ENCODE results near the gene UBAC2.
"Not testable (repeated sequence)": the region's sequence is repeated elsewhere in the genome, so short reads cannot be mapped to it uniquely, and the experiment has no call there.

Gene UBAC2

DNA sequence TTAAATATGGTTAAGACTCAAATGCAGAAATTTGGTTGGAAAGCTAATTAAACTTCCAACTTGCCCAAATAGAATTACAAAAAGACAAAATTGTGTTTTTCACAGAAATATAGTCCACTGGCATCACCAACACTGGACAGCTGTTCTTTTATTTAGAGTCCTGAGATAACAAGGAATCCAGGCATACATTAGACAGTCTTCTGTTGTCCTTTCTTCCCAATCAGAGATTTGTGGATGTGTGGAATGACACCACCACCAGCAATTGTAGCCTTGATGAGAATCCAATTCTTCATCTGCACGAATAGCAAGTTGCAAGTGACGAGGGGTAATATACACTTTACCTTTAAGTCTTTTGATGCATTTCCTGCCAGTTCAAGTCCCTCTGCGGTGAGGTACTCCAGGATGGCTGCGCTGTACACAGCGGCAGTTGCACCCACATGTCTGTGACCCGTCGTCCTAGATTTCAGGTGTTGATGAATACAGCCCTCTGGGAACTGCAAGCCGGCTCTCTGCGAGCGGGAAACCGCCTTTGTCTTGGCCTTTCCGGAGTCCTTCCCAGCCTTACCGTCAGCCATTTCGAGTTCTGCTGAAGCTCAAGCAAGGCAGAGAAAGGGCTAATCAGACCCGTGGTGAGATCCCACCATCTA is 14.7 kb downstream of the UBAC2 start:
- no peak for DNase-seq

GRCh38 chr13:99217461-99218110 is 16.9 kb downstream of the UBAC2 start:
- DNase-seq: no peak

GRCh38 chr13:99218126-99218525 is 17.5 kb downstream of the UBAC2 start:
- DNase-seq: no peak

- DNase-seq: no peak
These were observed 17.9 kb downstream of the UBAC2 start for GRCh38 chr13:99218545-99218944.

DNA sequence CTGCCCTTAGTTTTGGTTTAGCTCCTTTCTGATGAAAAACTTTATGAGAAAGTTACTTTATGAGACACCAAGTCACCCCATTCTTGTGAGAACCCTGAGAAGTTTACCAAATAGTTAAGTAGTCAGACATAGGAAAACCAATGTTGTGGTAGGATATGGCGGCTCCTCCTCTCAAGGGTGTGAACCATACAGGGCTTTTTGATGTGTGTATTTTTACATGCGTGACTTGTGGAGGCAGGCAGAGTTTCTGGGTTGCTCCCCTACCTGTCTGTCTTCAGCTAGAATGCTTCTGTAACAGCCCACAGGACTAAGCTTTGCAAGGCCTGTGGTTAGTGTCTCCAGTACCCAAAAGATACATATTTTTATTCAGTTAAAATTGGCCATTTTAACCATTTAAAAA is 18.3 kb downstream of the UBAC2 start:
- no peak for DNase-seq

- DNase-seq: no peak
These were observed 19.7 kb downstream of the UBAC2 start for GRCh38 chr13:99220199-99220935.

DNA sequence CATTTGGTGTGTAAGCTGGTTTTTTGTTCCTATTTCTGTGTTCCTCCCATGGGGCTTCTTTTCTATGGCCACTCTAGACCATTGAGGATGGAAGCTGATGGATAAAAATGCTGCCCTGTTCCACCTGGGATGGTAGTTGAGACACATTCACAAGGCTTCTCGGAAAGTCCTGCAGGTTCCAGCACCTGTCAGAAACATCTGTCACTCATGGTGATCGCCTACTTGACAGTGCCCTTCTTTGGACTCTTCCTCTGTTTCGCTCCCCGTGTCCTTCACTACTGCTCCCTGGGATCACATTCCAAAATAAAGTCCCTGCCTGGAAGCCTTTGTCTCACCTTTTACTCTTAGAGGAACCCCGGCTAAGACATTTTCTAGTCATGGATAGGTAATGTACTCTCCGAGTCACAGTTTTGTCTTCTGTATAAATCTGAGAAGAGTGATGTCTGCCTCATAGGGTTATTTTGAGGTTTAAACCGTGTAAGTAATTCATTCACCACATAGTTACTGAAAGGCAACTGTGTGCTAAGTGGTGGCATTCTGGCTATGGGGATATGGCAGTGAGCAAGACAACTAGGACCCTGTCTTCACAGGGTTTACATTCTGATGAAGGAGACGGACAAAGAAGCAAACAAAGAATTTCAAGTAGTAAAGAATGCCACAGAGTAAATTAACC is 21.0 kb downstream of the UBAC2 start:
- no peak for DNase-seq

GRCh38 chr13:99223587-99223986 is 22.9 kb downstream of the UBAC2 start:
- no peak for DNase-seq

GRCh38 chr13:99224021-99224420 is 23.4 kb downstream of the UBAC2 start:
- DNase-seq: no peak

GRCh38 chr13:99225078-99225477 is 24.4 kb downstream of the UBAC2 start:
- no peak for DNase-seq

DNA sequence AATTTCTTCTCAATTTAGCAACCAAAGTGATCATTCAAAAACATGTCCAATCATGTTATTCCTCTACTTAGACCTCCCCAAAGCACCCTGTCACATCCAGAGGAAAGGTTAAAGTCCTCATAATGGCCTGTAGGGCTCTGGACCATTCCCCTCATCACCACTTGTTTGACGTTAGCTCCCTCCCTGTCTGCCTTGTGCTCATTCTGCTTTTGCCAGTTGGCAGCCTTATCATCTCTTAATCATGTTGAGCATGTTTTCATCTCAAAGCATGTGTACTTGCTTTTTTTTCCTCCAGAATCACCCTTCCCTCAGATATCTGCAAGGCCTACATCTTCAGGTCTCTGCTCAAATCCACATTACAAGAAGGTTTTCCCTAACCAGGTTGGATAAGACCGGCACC is 25.9 kb downstream of the UBAC2 start:
- DNase-seq: no peak

DNA sequence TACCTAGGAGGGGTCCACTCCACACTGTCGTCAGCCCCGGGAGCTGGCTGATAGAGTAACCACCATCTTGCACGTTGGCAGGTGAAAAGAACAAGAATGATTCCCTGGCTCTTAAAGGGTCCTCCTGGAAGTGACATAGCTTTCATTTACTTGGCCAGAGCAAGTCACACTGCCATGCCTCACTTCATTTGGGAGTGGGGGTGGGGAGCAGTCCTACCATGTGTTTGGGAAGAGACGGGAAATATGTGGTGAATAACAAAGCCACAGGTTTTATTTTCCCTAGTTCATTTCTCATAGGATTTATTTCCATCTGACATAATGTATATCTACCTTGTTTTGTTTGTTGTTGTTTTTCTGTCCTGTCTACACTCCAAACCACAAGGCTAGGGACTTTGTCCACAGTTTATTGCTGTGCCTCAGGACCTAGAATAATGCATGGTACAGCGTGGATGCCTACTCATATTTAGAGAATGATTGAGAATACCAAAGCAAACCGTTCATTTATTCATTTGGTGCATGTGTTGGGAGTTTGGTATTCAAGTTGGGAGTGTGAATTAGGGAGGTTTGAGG is 26.8 kb downstream of the UBAC2 start:
- peak; percentile 8 for DNase-seq

GRCh38 chr13:99227909-99228688 is 27.4 kb downstream of the UBAC2 start:
- no peak for DNase-seq

- peak; percentile 92 for DNase-seq
These were observed 28.4 kb downstream of the UBAC2 start for GRCh38 chr13:99228737-99229691.

- DNase-seq: not testable (repeated sequence)
These were observed 29.9 kb downstream of the UBAC2 start for GRCh38 chr13:99230588-99230987.

GRCh38 chr13:99230991-99231390 is 30.3 kb downstream of the UBAC2 start:
- DNase-seq: no peak

DNA sequence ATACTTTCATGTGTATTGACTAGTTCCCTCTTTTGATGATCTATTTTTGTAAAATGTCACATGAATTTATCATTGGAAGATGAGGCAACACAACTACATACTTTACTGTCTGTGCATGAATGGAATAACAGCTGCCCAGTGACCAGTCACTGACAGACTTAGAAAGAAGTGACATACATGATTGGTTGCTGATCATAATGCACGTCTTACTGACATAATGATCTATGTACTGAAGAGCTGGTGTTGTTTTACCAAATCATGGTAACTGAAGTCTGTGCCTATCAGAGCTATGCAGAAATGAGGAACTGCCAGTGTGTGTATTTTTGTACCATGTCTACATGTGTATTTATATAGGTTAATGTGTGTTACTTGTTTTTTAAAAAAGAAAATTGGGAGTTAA is 31.1 kb downstream of the UBAC2 start:
- DNase-seq: no peak

DNA sequence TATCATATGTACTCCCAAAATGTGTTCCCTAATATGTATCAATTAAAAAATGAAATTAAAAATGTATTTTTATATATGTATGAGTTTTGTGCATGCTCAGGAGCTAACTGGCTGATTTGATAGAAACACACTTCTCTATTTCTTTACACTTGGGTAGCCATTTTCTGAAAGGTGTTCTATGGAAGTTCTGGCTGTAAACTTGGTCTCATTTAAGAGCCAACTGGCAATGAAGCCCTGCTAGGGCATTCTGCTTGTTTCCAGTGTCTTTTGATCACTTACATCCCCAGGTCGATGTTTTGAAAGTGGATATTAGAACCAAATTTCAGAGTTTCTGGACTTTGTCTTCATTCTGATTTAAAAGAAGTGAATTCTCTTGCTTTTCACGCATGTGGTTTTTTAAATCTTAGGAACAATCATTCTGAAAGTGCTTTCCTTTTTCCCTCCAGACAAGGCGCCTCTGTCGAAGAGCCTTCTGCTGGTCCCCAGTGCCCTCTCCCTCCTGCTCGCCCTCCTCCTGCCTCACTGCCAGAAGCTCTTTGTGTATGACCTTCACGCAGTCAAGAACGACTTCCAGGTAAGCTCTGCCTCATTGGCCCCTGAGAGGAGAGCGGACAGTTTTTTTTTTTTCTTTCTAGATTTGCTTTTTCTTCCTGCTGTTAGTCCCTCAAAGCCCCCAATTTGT is 37.5 kb downstream of the UBAC2 start:
- DNase-seq: no peak

GRCh38 chr13:99246100-99246499 is 45.4 kb downstream of the UBAC2 start:
- DNase-seq: no peak

GRCh38 chr13:99249178-99249577 is 48.5 kb downstream of the UBAC2 start:
- not testable (repeated sequence) for DNase-seq

- DNase-seq: not testable (repeated sequence)
These were observed 49.0 kb downstream of the UBAC2 start for GRCh38 chr13:99249606-99250005.
